ENCODE measurements around the gene HMGB3. TPM values are rescaled to one million over a fixed set of nuclear protein-coding genes. Genes with fewer than 3 reads are reported as not detected.

HMGB3 gene
- polyA plus RNA-seq, 3 donors, result 3.0 to 6.4 (median 4.9) TPM

GRCh38 chrX:150941580-150941979 is 41.6 kb upstream of the HMGB3 start:
- no peak overlapping the region for H3K4me2 ChIP-seq (replicated peaks; ENCODE audit: extremely low read depth, low read length, poor library complexity, severe bottlenecking)

DNA sequence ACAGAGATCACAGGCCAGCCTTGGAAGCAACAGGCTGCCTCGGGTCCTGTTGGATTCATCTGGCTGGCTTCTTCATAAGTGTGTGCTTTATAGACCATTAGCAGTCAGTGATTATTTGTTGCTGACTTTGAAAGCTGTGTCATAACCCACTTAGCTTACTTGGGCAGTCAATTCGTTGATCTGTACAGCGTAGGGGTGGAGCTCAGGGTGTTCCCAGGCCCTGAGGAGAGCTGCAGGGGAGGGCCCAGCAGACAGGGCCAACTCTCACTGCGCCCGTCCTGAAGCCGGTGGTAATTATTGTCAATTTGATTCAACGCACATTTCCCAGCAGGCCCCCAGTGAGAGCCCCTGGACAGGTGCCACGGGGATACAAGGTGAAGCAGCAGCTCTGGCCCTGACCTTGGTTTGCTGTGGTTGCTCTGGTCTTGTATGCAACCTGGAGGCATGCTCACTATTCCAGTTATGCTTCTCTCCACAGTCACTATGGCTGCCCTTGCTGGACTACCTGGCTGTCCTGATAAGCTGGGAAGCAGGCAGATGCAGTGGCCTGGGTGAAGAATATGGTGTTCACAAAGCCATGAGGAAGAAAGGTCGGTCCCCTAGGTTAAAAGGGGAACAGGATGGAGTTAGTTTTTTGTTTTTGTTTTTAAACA is 40.1 kb upstream of the HMGB3 start:
- Histone ChIP-seq H4K20me1 (ENCODE audit: insufficient read depth, low read length) (no peaks in the 10 kb centered on the region), H3K36me3 (replicated peaks in 1 of 2; ENCODE audit: control insufficient read depth in 1 of 2, insufficient read depth in 2 of 2, low read length in 2 of 2) (no peaks in the 10 kb centered on the region), H3K9me3 (replicated peaks in 1 of 2; ENCODE audit: control insufficient read depth in 1 of 2, insufficient read depth in 1 of 2, low read length in 2 of 2) (no peaks in the 10 kb centered on the region), H3K27me3 (ENCODE audit: control insufficient read depth in 2 of 2, insufficient read depth in 2 of 2, low read length in 2 of 2) (no peaks in the 10 kb centered on the region), H3K4me2 (replicated peaks; ENCODE audit: extremely low read depth, low read length, poor library complexity, severe bottlenecking) (no peak overlapping the region), H3K9ac (ENCODE audit: insufficient read depth, low read length, poor library complexity, severe bottlenecking) (no peak overlapping the region), H3K79me2 (ENCODE audit: insufficient read depth, low read length) (no peaks in the 10 kb centered on the region), H3K4me3 (replicated peaks in 1 of 3; ENCODE audit: low read depth in 2 of 3, low read length in 3 of 3) (no peak overlapping the region), H3K27ac (ENCODE audit: low read depth in 1 of 2, low read length in 2 of 2) (no peak overlapping the region), H3K4me1 (ENCODE audit: control insufficient read depth in 1 of 2, insufficient read depth in 2 of 2, low read length in 2 of 2) (no peaks in the 10 kb centered on the region), H2AFZ (ENCODE audit: insufficient read depth, low read depth, low read length, poor library complexity, severe bottlenecking) (no peak overlapping the region)
- no peak for DNase-seq
- 100% methylated on average over 1 of the region's 9 CpGs for WGBS (ENCODE audit: insufficient coverage)
- TF ChIP-seq, protein P1, sequence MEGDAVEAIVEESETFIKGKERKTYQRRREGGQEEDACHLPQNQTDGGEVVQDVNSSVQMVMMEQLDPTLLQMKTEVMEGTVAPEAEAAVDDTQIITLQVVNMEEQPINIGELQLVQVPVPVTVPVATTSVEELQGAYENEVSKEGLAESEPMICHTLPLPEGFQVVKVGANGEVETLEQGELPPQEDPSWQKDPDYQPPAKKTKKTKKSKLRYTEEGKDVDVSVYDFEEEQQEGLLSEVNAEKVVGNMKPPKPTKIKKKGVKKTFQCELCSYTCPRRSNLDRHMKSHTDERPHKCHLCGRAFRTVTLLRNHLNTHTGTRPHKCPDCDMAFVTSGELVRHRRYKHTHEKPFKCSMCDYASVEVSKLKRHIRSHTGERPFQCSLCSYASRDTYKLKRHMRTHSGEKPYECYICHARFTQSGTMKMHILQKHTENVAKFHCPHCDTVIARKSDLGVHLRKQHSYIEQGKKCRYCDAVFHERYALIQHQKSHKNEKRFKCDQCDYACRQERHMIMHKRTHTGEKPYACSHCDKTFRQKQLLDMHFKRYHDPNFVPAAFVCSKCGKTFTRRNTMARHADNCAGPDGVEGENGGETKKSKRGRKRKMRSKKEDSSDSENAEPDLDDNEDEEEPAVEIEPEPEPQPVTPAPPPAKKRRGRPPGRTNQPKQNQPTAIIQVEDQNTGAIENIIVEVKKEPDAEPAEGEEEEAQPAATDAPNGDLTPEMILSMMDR (IDR thresholded peaks at IDR 0.05), result no peak
- Mint-ChIP-seq H3K4me3 (no peak overlapping the region), H3K27me3 (ENCODE audit: low read depth in 3 of 3) (peaks cover 3 to 8% (median 5%) of the 10 kb centered on the region in 3 donors), H3K27ac (no peak overlapping the region), H3K36me3 (no peaks in the 10 kb centered on the region), H3K4me1 (no peaks in the 10 kb centered on the region), H3K9me3 (no peaks in the 10 kb centered on the region)
- intact Hi-C loops (cut with micrococcal nuclease), result no loop called here

More at GRCh38 chrX:150941580-150941979, 41.6 kb upstream of the HMGB3 start:
- no peaks in the 10 kb centered on the region for H4K20me1 ChIP-seq (ENCODE audit: insufficient read depth, low read length)
- no peaks in the 10 kb centered on the region for H3K36me3 Mint-ChIP-seq
- no peaks in the 10 kb centered on the region for H3K79me2 ChIP-seq (ENCODE audit: insufficient read depth, low read length)
- peaks cover 3 to 8% (median 4%) of the 10 kb centered on the region in 3 donors for H3K27me3 Mint-ChIP-seq (ENCODE audit: low read depth in 3 of 3)
- no peak overlapping the region for H3K4me3 ChIP-seq (replicated peaks in 1 of 3; ENCODE audit: low read depth in 2 of 3, low read length in 3 of 3)
- no peak overlapping the region for H2AFZ ChIP-seq (ENCODE audit: insufficient read depth, low read depth, low read length, poor library complexity, severe bottlenecking)
- intact Hi-C loops (cut with micrococcal nuclease), result no loop called here
- no peak for DNase-seq
- H3K4me1 ChIP-seq (ENCODE audit: control insufficient read depth in 1 of 2, insufficient read depth in 2 of 2, low read length in 2 of 2), result no peaks in the 10 kb centered on the region
- no peak overlapping the region for H3K4me3 Mint-ChIP-seq
- H3K4me1 Mint-ChIP-seq, result no peaks in the 10 kb centered on the region
- H3K27me3 ChIP-seq (ENCODE audit: control insufficient read depth in 2 of 2, insufficient read depth in 2 of 2, low read length in 2 of 2), result no peaks in the 10 kb centered on the region
- H3K9ac ChIP-seq (ENCODE audit: insufficient read depth, low read length, poor library complexity, severe bottlenecking), result no peak overlapping the region
- no peaks in the 10 kb centered on the region for H3K36me3 ChIP-seq (replicated peaks in 1 of 2; ENCODE audit: control insufficient read depth in 1 of 2, insufficient read depth in 2 of 2, low read length in 2 of 2)
- 100% methylated on average over 1 of the region's 2 CpGs for WGBS (ENCODE audit: insufficient coverage)
- peaks cover 0 to 9% (median 6%) of the 10 kb centered on the region in 7 donors for H3K9me3 Mint-ChIP-seq
- TF ChIP-seq, protein P1 (IDR thresholded peaks at IDR 0.05), result no peak
- H3K9me3 ChIP-seq (replicated peaks in 1 of 2; ENCODE audit: control insufficient read depth in 1 of 2, insufficient read depth in 1 of 2, low read length in 2 of 2), result peaks cover 0 to 3% of the 10 kb centered on the region in 2 donors
- no peak overlapping the region for H3K27ac ChIP-seq (ENCODE audit: low read depth in 1 of 2, low read length in 2 of 2)
- no peak overlapping the region for H3K27ac Mint-ChIP-seq

All from CD14-positive monocyte (primary cell).